ENCODE measurements around the gene RFTN2. TPM values are rescaled to one million over a fixed set of nuclear protein-coding genes. Genes with fewer than 3 reads are reported as not detected.

Gene RFTN2
- total RNA-seq, 4 donors from 2014 or later, result 0.80 to 2.6 (median 1.7) TPM; not detected in 1

DNA sequence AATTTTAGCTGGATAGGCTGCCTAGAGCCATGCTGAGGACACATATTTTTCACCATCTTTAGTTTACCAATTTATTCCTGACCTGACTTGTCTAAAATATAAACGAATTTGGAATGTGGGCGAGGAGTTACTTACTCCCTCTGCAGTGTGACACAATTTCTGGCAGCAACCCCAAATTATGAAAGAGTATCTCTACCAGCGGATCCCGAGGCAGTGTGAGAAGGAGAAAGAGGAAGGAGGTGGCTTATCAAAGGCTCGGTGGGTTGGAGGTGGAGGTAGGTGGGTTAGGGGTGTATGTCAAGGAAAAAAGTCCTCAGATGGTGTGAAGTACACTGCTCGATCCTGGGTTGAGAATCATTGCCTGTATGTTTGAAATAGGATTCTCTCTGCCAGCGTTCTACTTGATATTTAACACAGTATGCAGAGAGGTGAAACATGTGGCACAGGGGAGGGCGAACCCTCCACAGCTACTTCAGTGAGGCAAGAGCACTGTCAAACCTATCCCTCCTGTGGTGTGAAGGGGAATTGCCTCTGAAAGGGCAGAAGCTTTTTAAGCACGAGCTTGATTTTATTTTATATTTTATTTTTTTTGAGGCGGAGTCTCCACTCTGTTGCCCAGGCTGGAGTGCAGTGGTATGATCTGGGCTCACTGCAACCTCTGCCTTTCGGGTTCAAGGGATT, 76.0 kb downstream of the RFTN2 start:
- no peaks in the 10 kb centered on the region for H3K4me1 ChIP-seq
- no peak overlapping the region for H3K27ac ChIP-seq
- H3K36me3 ChIP-seq, result no peaks in the 10 kb centered on the region
- no peaks in the 10 kb centered on the region for H3K27me3 ChIP-seq
- no peak for TF ChIP-seq EP300 (IDR thresholded peaks at IDR 0.05; ENCODE audit: low read depth)
- TF ChIP-seq, protein P1, sequence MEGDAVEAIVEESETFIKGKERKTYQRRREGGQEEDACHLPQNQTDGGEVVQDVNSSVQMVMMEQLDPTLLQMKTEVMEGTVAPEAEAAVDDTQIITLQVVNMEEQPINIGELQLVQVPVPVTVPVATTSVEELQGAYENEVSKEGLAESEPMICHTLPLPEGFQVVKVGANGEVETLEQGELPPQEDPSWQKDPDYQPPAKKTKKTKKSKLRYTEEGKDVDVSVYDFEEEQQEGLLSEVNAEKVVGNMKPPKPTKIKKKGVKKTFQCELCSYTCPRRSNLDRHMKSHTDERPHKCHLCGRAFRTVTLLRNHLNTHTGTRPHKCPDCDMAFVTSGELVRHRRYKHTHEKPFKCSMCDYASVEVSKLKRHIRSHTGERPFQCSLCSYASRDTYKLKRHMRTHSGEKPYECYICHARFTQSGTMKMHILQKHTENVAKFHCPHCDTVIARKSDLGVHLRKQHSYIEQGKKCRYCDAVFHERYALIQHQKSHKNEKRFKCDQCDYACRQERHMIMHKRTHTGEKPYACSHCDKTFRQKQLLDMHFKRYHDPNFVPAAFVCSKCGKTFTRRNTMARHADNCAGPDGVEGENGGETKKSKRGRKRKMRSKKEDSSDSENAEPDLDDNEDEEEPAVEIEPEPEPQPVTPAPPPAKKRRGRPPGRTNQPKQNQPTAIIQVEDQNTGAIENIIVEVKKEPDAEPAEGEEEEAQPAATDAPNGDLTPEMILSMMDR (IDR thresholded peaks at IDR 0.05), result peak in 3 of 5 experiments; percentile 17 to 30 (median 25)
- intact Hi-C loops (cut with DNase I; ENCODE audit: low total_unique reads) (no loop called here), in situ Hi-C loops (cut with MboI; ENCODE audit: low pct_ligation_motif_present in 1 of 4, low pct_unique_long_range_greater_than_20kb in 1 of 4, low sequenced_read_pairs in 3 of 4) (no loop called here)
- no peaks in the 10 kb centered on the region for H3K9me3 ChIP-seq
- WGBS, 2 donors (ENCODE audit: low coverage in 1 of 2), result 50 to 62% methylated on average over 10 to 11 of the region's 11 CpGs
- no peak overlapping the region for H3K4me3 ChIP-seq
- no peak for DNase-seq

- in situ Hi-C loops (cut with MboI; ENCODE audit: low pct_ligation_motif_present in 1 of 4, low pct_unique_long_range_greater_than_20kb in 1 of 4, low sequenced_read_pairs in 3 of 4), result no loop called here
- Histone ChIP-seq H3K9me3 (no peaks in the 10 kb centered on the region), H3K4me3 (no peak overlapping the region), H3K27ac (no peak overlapping the region), H3K36me3 (no peaks in the 10 kb centered on the region), H3K27me3 (no peaks in the 10 kb centered on the region), H3K4me1 (no peaks in the 10 kb centered on the region)
- DNase-seq, result no peak
- intact Hi-C loops (cut with DNase I; ENCODE audit: low total_unique reads), result no loop called here
- TF ChIP-seq POLR2A (IDR thresholded peaks at IDR 0.05), result no peak
- TF ChIP-seq, protein P1 (IDR thresholded peaks at IDR 0.05), result no peak
- no peak for TF ChIP-seq EP300 (IDR thresholded peaks at IDR 0.05; ENCODE audit: low read depth)
- TF ChIP-seq POLR2AphosphoS5 (IDR thresholded peaks at IDR 0.05), result no peak
- 93% methylated on average over 3 to 5 of the region's 5 CpGs for WGBS, 2 donors (ENCODE audit: low coverage in 1 of 2)
Measured at GRCh38 chr2:197598450-197598849, 76.9 kb downstream of the RFTN2 start.

- Histone ChIP-seq H3K36me3 (no peaks in the 10 kb centered on the region), H3K27ac (no peak overlapping the region), H3K4me1 (no peaks in the 10 kb centered on the region), H3K9me3 (no peaks in the 10 kb centered on the region), H3K4me3 (no peak overlapping the region), H3K27me3 (no peaks in the 10 kb centered on the region)
- 80 to 89% methylated on average over 1 to 4 of the region's 4 CpGs for WGBS, 2 donors (ENCODE audit: low coverage in 1 of 2)
- DNase-seq, result no peak
- intact Hi-C loops (cut with DNase I; ENCODE audit: low total_unique reads) (no loop called here), in situ Hi-C loops (cut with MboI; ENCODE audit: low pct_ligation_motif_present in 1 of 4, low pct_unique_long_range_greater_than_20kb in 1 of 4, low sequenced_read_pairs in 3 of 4) (no loop called here)
- no peak for TF ChIP-seq POLR2AphosphoS5 (IDR thresholded peaks at IDR 0.05)
- TF ChIP-seq, protein P1 (IDR thresholded peaks at IDR 0.05), result no peak
- TF ChIP-seq POLR2A (IDR thresholded peaks at IDR 0.05), result no peak
- TF ChIP-seq EP300 (IDR thresholded peaks at IDR 0.05; ENCODE audit: low read depth), result no peak
Measured at GRCh38 chr2:197597166-197597565, 78.2 kb downstream of the RFTN2 start.

GRCh38 chr2:197596766-197597165, 78.6 kb downstream of the RFTN2 start:
- Histone ChIP-seq H3K4me3 (no peak overlapping the region), H3K4me1 (no peaks in the 10 kb centered on the region), H3K9me3 (no peaks in the 10 kb centered on the region), H3K27me3 (no peaks in the 10 kb centered on the region), H3K36me3 (no peaks in the 10 kb centered on the region), H3K27ac (no peak overlapping the region)
- intact Hi-C loops (cut with DNase I; ENCODE audit: low total_unique reads), result no loop called here
- in situ Hi-C loops (cut with MboI; ENCODE audit: low pct_ligation_motif_present in 1 of 4, low pct_unique_long_range_greater_than_20kb in 1 of 4, low sequenced_read_pairs in 3 of 4), result no loop called here
- no peak for DNase-seq
- 50 to 73% methylated on average over 1 of the region's 1 CpG for WGBS, 2 donors (ENCODE audit: low coverage in 1 of 2)
- TF ChIP-seq, protein P1 (IDR thresholded peaks at IDR 0.05), result no peak
- TF ChIP-seq EP300 (IDR thresholded peaks at IDR 0.05; ENCODE audit: low read depth), result no peak
- no peak for TF ChIP-seq POLR2A (IDR thresholded peaks at IDR 0.05)
- TF ChIP-seq POLR2AphosphoS5 (IDR thresholded peaks at IDR 0.05), result no peak
